ENCODE results near the gene CDC14A. TPM values are rescaled to one million over a fixed set of nuclear protein-coding genes. Genes with fewer than 3 reads are reported as not detected.

The CDC14A gene
- total and polyA plus RNA-seq, 2 of the 8 experiments (the other 6 are each of a cell fraction or from before 2014, with no cell fraction given) = 3.2 to 8.9 TPM

- TF ChIP-seq, protein P1, sequence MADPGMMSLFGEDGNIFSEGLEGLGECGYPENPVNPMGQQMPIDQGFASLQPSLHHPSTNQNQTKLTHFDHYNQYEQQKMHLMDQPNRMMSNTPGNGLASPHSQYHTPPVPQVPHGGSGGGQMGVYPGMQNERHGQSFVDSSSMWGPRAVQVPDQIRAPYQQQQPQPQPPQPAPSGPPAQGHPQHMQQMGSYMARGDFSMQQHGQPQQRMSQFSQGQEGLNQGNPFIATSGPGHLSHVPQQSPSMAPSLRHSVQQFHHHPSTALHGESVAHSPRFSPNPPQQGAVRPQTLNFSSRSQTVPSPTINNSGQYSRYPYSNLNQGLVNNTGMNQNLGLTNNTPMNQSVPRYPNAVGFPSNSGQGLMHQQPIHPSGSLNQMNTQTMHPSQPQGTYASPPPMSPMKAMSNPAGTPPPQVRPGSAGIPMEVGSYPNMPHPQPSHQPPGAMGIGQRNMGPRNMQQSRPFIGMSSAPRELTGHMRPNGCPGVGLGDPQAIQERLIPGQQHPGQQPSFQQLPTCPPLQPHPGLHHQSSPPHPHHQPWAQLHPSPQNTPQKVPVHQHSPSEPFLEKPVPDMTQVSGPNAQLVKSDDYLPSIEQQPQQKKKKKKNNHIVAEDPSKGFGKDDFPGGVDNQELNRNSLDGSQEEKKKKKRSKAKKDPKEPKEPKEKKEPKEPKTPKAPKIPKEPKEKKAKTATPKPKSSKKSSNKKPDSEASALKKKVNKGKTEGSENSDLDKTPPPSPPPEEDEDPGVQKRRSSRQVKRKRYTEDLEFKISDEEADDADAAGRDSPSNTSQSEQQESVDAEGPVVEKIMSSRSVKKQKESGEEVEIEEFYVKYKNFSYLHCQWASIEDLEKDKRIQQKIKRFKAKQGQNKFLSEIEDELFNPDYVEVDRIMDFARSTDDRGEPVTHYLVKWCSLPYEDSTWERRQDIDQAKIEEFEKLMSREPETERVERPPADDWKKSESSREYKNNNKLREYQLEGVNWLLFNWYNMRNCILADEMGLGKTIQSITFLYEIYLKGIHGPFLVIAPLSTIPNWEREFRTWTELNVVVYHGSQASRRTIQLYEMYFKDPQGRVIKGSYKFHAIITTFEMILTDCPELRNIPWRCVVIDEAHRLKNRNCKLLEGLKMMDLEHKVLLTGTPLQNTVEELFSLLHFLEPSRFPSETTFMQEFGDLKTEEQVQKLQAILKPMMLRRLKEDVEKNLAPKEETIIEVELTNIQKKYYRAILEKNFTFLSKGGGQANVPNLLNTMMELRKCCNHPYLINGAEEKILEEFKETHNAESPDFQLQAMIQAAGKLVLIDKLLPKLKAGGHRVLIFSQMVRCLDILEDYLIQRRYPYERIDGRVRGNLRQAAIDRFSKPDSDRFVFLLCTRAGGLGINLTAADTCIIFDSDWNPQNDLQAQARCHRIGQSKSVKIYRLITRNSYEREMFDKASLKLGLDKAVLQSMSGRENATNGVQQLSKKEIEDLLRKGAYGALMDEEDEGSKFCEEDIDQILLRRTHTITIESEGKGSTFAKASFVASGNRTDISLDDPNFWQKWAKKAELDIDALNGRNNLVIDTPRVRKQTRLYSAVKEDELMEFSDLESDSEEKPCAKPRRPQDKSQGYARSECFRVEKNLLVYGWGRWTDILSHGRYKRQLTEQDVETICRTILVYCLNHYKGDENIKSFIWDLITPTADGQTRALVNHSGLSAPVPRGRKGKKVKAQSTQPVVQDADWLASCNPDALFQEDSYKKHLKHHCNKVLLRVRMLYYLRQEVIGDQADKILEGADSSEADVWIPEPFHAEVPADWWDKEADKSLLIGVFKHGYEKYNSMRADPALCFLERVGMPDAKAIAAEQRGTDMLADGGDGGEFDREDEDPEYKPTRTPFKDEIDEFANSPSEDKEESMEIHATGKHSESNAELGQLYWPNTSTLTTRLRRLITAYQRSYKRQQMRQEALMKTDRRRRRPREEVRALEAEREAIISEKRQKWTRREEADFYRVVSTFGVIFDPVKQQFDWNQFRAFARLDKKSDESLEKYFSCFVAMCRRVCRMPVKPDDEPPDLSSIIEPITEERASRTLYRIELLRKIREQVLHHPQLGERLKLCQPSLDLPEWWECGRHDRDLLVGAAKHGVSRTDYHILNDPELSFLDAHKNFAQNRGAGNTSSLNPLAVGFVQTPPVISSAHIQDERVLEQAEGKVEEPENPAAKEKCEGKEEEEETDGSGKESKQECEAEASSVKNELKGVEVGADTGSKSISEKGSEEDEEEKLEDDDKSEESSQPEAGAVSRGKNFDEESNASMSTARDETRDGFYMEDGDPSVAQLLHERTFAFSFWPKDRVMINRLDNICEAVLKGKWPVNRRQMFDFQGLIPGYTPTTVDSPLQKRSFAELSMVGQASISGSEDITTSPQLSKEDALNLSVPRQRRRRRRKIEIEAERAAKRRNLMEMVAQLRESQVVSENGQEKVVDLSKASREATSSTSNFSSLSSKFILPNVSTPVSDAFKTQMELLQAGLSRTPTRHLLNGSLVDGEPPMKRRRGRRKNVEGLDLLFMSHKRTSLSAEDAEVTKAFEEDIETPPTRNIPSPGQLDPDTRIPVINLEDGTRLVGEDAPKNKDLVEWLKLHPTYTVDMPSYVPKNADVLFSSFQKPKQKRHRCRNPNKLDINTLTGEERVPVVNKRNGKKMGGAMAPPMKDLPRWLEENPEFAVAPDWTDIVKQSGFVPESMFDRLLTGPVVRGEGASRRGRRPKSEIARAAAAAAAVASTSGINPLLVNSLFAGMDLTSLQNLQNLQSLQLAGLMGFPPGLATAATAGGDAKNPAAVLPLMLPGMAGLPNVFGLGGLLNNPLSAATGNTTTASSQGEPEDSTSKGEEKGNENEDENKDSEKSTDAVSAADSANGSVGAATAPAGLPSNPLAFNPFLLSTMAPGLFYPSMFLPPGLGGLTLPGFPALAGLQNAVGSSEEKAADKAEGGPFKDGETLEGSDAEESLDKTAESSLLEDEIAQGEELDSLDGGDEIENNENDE (IDR thresholded peaks at IDR 0.05; ENCODE audit: insufficient replicate concordance, low read length) = no peak
- no peak for TF ChIP-seq SP2 (IDR thresholded peaks at IDR 0.05; ENCODE audit: low read length)
Observed at GRCh38 chr1:100316622-100317021, 35.7 kb upstream of the CDC14A start (continued).

All from H1 (cell line).